DOHH2 (cell line): ENCODE results near the gene CCDC149.

ENCODE experiments used
- CTCF ChIP-seq: fragments of 200-600 bp; sonication (generic); IDR thresholded peaks from one replicate; pipeline ENCODE4 v1.5.1; 2014; ENCODE audit warnings: antibody characterized with exemption, mild to moderate bottlenecking, low read depth, low read length; ENCODE audit not compliant: poor library complexity, severe bottlenecking
- EZH2phosphoT487 ChIP-seq: fragments of 200-600 bp; sonication (generic); IDR thresholded peaks from 2 replicates; pipeline ENCODE4 v1.6.1; 2017; ENCODE audit warnings: borderline replicate concordance, mild to moderate bottlenecking, antibody characterized with exemption, low read length, moderate library complexity, mixed read lengths

- no peak for TF ChIP-seq CTCF
- TF ChIP-seq EZH2phosphoT487, result no peak
Observed at GRCh38 chr4:24915121-24915922, 2.5 kb upstream of the CCDC149 start.
